ENCODE data around the gene PPP1R13B.

DNA sequence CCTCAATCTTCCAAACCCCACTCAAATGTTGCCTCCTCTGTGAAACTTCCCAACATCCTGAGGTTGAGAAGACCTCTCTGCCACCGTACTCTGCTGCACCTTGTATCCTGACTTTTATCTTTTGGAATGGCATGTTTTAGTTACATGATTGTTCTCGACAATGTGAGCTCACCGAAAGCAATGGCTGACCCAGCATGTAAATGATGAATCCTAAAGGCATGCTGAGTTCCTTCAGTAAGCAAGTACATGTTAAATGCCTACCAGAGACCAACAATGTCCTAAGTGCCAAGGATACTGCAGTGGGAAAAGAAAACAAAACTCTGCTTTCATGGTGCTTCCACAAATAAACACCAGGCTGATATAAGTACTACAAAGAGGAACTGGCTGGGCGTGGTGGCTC, 13.7 kb downstream of the PPP1R13B start:
- TF ChIP-seq ZFP36 (IDR thresholded peaks at IDR 0.05; ENCODE audit: borderline replicate concordance, partially characterized antibody) (no peak), MYC (IDR thresholded peaks at IDR 0.05; ENCODE audit: borderline replicate concordance, low read length) (no peak), CTCF (IDR thresholded peaks at IDR 0.05) (no peak), CHD4 (IDR thresholded peaks at IDR 0.05; ENCODE audit: borderline replicate concordance) (no peak), RAD21 (conservative IDR thresholded peaks at IDR 0.05 in 1 of 2, IDR thresholded peaks at IDR 0.05 in 1 of 2) (no peak), MAZ (IDR thresholded peaks at IDR 0.05; ENCODE audit: borderline replicate concordance, low read depth, low read length) (no peak), EP300 (IDR thresholded peaks at IDR 0.05) (no peak), RCOR1 (IDR thresholded peaks at IDR 0.05; ENCODE audit: low read depth, low read length) (no peak), CEBPB (IDR thresholded peaks at IDR 0.05) (no peak), RFX5 (IDR thresholded peaks at IDR 0.05) (no peak), ELK1 (IDR thresholded peaks at IDR 0.05; ENCODE audit: low read depth, low read length) (no peak), ESRRA (IDR thresholded peaks at IDR 0.05; ENCODE audit: borderline replicate concordance, low read length) (no peak)
- TF ChIP-seq, protein P1, sequence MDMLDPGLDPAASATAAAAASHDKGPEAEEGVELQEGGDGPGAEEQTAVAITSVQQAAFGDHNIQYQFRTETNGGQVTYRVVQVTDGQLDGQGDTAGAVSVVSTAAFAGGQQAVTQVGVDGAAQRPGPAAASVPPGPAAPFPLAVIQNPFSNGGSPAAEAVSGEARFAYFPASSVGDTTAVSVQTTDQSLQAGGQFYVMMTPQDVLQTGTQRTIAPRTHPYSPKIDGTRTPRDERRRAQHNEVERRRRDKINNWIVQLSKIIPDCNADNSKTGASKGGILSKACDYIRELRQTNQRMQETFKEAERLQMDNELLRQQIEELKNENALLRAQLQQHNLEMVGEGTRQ (IDR thresholded peaks at IDR 0.05): no peak

All from A549 (cell line).